Measurements from ENCODE around the gene RNF41. TPM values are rescaled to one million over a fixed set of nuclear protein-coding genes. Genes with fewer than 3 reads are reported as not detected.
A peak's percentile ranks its signal among the peaks of the same experiment; 100 is the strongest.

RNF41 gene
- total RNA-seq, 5 donors from 2014 or later (not counting 1 experiment from before 2014, with no cell fraction given), result 26.3 to 43.1 (median 39.4) TPM

GRCh38 chr12:56229916-56230431 is 8.3 kb upstream of the RNF41 start, which contains the start of gene SLC39A5:
SLC39A5 (plus strand) TSS chr12:56230051; CDS start chr12:56231275, 1,224 bp downstream.
- no peak within 1 kb of the TSS for H3K27ac Mint-ChIP-seq
- H3K9me3 Mint-ChIP-seq, result no peaks in the 10 kb centered on the region
- DNase-seq (no peak), ATAC-seq (replicated peaks in 1 of 4) (no peak)
- Histone ChIP-seq H3K27me3 (replicated peaks in 1 of 2; ENCODE audit: control insufficient read depth in 2 of 2, extremely low read depth in 1 of 2, insufficient read depth in 2 of 2, low read length in 1 of 2) (no peaks in the 10 kb centered on the region), H3K27ac (ENCODE audit: low read length) (no peak within 1 kb of the TSS), H3K4me1 (ENCODE audit: control insufficient read depth in 1 of 2, extremely low read depth in 1 of 2, insufficient read depth in 2 of 2, low read length in 2 of 2) (peaks cover 0 to 4% of the 10 kb centered on the region in 2 experiments), H3K4me3 (ENCODE audit: control insufficient read depth in 1 of 2, extremely low read depth in 1 of 2, low read length in 1 of 2) (no peak within 1 kb of the TSS), H3K36me3 (ENCODE audit: control insufficient read depth in 2 of 2, extremely low read depth in 1 of 2, insufficient read depth in 1 of 2, low read length in 1 of 2) (peaks cover 0 to 4% of the 10 kb centered on the region in 2 donors), H3K9me3 (no peaks in the 10 kb centered on the region)
- ChIA-PET POLR2A (interaction anchor here in 1 of 2 donors (0.6 to 0.7 kb wide), 2 partner anchors 8 to 473 kb away, joined by 5 to 9 read pairs; no protein-coding TSS in a partner anchor), CTCF (no interaction called here)
- H3K4me3 Mint-ChIP-seq, result no peak within 1 kb of the TSS
- no peaks in the 10 kb centered on the region for H3K27me3 Mint-ChIP-seq
- 67% methylated on average over 1 of the region's 4 CpGs for WGBS (ENCODE audit: insufficient coverage)
- peaks cover 5 to 7% (median 7%) of the 10 kb centered on the region in 3 donors for H3K4me1 Mint-ChIP-seq
- peaks cover 2% of the 10 kb centered on the region for H3K36me3 Mint-ChIP-seq

GRCh38 chr12:56229082-56229481 is 7.4 kb upstream of the RNF41 start:
- no peaks in the 10 kb centered on the region for H3K9me3 ChIP-seq
- POLR2A ChIA-PET, result no interaction called here
- Mint-ChIP-seq H3K4me1 (peaks cover 11 to 13% (median 13%) of the 10 kb centered on the region in 3 donors), H3K27ac (no peak overlapping the region), H3K36me3 (peaks cover 2% of the 10 kb centered on the region), H3K4me3 (no peak overlapping the region), H3K27me3 (no peaks in the 10 kb centered on the region), H3K9me3 (no peaks in the 10 kb centered on the region)
- H3K4me3 ChIP-seq (ENCODE audit: control insufficient read depth in 1 of 2, extremely low read depth in 1 of 2, low read length in 1 of 2), result no peak overlapping the region
- DNase-seq, result no peak
- CTCF ChIA-PET, result no interaction called here
- H3K27ac ChIP-seq (ENCODE audit: low read length), result no peak overlapping the region
- 100% methylated on average over 2 of the region's 7 CpGs for WGBS (ENCODE audit: insufficient coverage)
- ATAC-seq (replicated peaks in 1 of 4), result no peak
- H3K4me1 ChIP-seq (ENCODE audit: control insufficient read depth in 1 of 2, extremely low read depth in 1 of 2, insufficient read depth in 2 of 2, low read length in 2 of 2), result peaks cover 3 to 13% of the 10 kb centered on the region in 2 experiments
- H3K36me3 ChIP-seq (ENCODE audit: control insufficient read depth in 2 of 2, extremely low read depth in 1 of 2, insufficient read depth in 1 of 2, low read length in 1 of 2), result peaks cover 0 to 4% of the 10 kb centered on the region in 2 donors
- H3K27me3 ChIP-seq (replicated peaks in 1 of 2; ENCODE audit: control insufficient read depth in 2 of 2, extremely low read depth in 1 of 2, insufficient read depth in 2 of 2, low read length in 1 of 2), result no peaks in the 10 kb centered on the region

- Mint-ChIP-seq H3K4me1 (peaks cover 45 to 49% (median 46%) of the 10 kb centered on the region in 3 donors), H3K36me3 (peaks cover 2% of the 10 kb centered on the region), H3K4me3 (peak overlapping the region; percentile 81 to 98 (median 98)), H3K9me3 (no peaks in the 10 kb centered on the region), H3K27me3 (no peaks in the 10 kb centered on the region), H3K27ac (peak overlapping the region; percentile 69 to 88)
- Histone ChIP-seq H3K27ac (ENCODE audit: low read length) (peak overlapping the region; percentile 85), H3K4me3 (ENCODE audit: control insufficient read depth in 1 of 2, extremely low read depth in 1 of 2, low read length in 1 of 2) (peak overlapping the region in 1 of 2 donors; percentile 58), H3K9me3 (no peaks in the 10 kb centered on the region), H3K36me3 (ENCODE audit: control insufficient read depth in 2 of 2, extremely low read depth in 1 of 2, insufficient read depth in 1 of 2, low read length in 1 of 2) (peaks cover 0 to 4% of the 10 kb centered on the region in 2 donors), H3K27me3 (replicated peaks in 1 of 2; ENCODE audit: control insufficient read depth in 2 of 2, extremely low read depth in 1 of 2, insufficient read depth in 2 of 2, low read length in 1 of 2) (no peaks in the 10 kb centered on the region), H3K4me1 (ENCODE audit: control insufficient read depth in 1 of 2, extremely low read depth in 1 of 2, insufficient read depth in 2 of 2, low read length in 2 of 2) (peaks cover 18 to 49% of the 10 kb centered on the region in 2 experiments)
- ATAC-seq (replicated peaks in 1 of 4) (no peak), DNase-seq (no peak)
- WGBS (ENCODE audit: insufficient coverage), result 68% methylated on average over 4 of the region's 11 CpGs
- ChIA-PET POLR2A (no interaction called here), CTCF (interaction anchor here in 1 of 2 donors (1.4 kb wide), 1 partner anchor 18 kb away, joined by 4 read pairs; no protein-coding TSS in a partner anchor)
Observed at GRCh38 chr12:56224954-56225353, 3.2 kb upstream of the RNF41 start.

GRCh38 chr12:56224102-56224701 is 2.5 kb upstream of the RNF41 start, which contains the start of gene NABP2:
NABP2 (plus strand) TSS chr12:56224342; CDS start chr12:56224857, 515 bp downstream.
- no peaks in the 10 kb centered on the region for H3K9me3 ChIP-seq
- ATAC-seq (replicated peaks in 1 of 4), result peak; percentile 71 to 82 (median 77)

GRCh38 chr12:56223571-56224101 is 1.9 kb upstream of the RNF41 start:
- Histone ChIP-seq H3K36me3 (ENCODE audit: control insufficient read depth in 2 of 2, extremely low read depth in 1 of 2, insufficient read depth in 1 of 2, low read length in 1 of 2) (peaks cover 0 to 2% of the 10 kb centered on the region in 2 donors), H3K4me1 (ENCODE audit: control insufficient read depth in 1 of 2, extremely low read depth in 1 of 2, insufficient read depth in 2 of 2, low read length in 2 of 2) (peaks cover 18 to 54% of the 10 kb centered on the region in 2 experiments), H3K4me3 (ENCODE audit: control insufficient read depth in 1 of 2, extremely low read depth in 1 of 2, low read length in 1 of 2) (peak overlapping the region; percentile 58 to 75), H3K27me3 (replicated peaks in 1 of 2; ENCODE audit: control insufficient read depth in 2 of 2, extremely low read depth in 1 of 2, insufficient read depth in 2 of 2, low read length in 1 of 2) (no peaks in the 10 kb centered on the region), H3K27ac (ENCODE audit: low read length) (peak overlapping the region; percentile 85), H3K9me3 (no peaks in the 10 kb centered on the region)
- peak overlapping the region; percentile 81 to 98 (median 98) for H3K4me3 Mint-ChIP-seq
- DNase-seq, result peak in 1 of 35 experiments; percentile 23
- 26% methylated on average over 6 of the region's 15 CpGs for whole genome bisulfite sequencing (ENCODE audit: insufficient coverage)
- peaks cover 45 to 52% (median 49%) of the 10 kb centered on the region in 3 donors for H3K4me1 Mint-ChIP-seq
- H3K9me3 Mint-ChIP-seq, result no peaks in the 10 kb centered on the region
- H3K27me3 Mint-ChIP-seq, result no peaks in the 10 kb centered on the region
- POLR2A ChIA-PET, result interaction anchor here in 1 of 2 donors (0.6 kb wide), 1 partner anchor 28 kb away, joined by 3 read pairs; no protein-coding TSS in a partner anchor
- peaks cover 2% of the 10 kb centered on the region for H3K36me3 Mint-ChIP-seq
- no peak for ATAC-seq (replicated peaks in 1 of 4)
- CTCF ChIA-PET, result interaction anchor here in 1 of 2 donors (2.9 kb wide), 1 partner anchor 18 kb away, joined by 21 read pairs; no protein-coding TSS in a partner anchor
- H3K27ac Mint-ChIP-seq, result peak overlapping the region; percentile 87 to 98

More at GRCh38 chr12:56224102-56224701, 2.5 kb upstream of the RNF41 start, which contains the start of gene NABP2:
- H3K36me3 Mint-ChIP-seq, result peaks cover 2% of the 10 kb centered on the region
- no peaks in the 10 kb centered on the region for H3K27me3 Mint-ChIP-seq
- POLR2A ChIA-PET, result no interaction called here
- peaks cover 45 to 52% (median 49%) of the 10 kb centered on the region in 3 donors for H3K4me1 Mint-ChIP-seq
- H3K27ac Mint-ChIP-seq, result peak within 1 kb of the TSS; percentile 87 to 98
- Histone ChIP-seq H3K4me1 (ENCODE audit: control insufficient read depth in 1 of 2, extremely low read depth in 1 of 2, insufficient read depth in 2 of 2, low read length in 2 of 2) (peaks cover 18 to 54% of the 10 kb centered on the region in 2 experiments), H3K27ac (ENCODE audit: low read length) (peak within 1 kb of the TSS; percentile 85), H3K4me3 (ENCODE audit: control insufficient read depth in 1 of 2, extremely low read depth in 1 of 2, low read length in 1 of 2) (peak within 1 kb of the TSS; percentile 58 to 75), H3K36me3 (ENCODE audit: control insufficient read depth in 2 of 2, extremely low read depth in 1 of 2, insufficient read depth in 1 of 2, low read length in 1 of 2) (peaks cover 0 to 4% of the 10 kb centered on the region in 2 donors), H3K27me3 (replicated peaks in 1 of 2; ENCODE audit: control insufficient read depth in 2 of 2, extremely low read depth in 1 of 2, insufficient read depth in 2 of 2, low read length in 1 of 2) (no peaks in the 10 kb centered on the region)
- DNase-seq, result peak; percentile 68 to 95 (median 82)
- WGBS (ENCODE audit: insufficient coverage), result 1% methylated on average over 32 of the region's 41 CpGs
- CTCF ChIA-PET, result no interaction called here
- H3K9me3 Mint-ChIP-seq, result no peaks in the 10 kb centered on the region
- peak within 1 kb of the TSS; percentile 81 to 98 (median 98) for H3K4me3 Mint-ChIP-seq

- Histone ChIP-seq H3K27me3 (replicated peaks in 1 of 2; ENCODE audit: control insufficient read depth in 2 of 2, extremely low read depth in 1 of 2, insufficient read depth in 2 of 2, low read length in 1 of 2) (no peaks in the 10 kb centered on the region), H3K4me3 (ENCODE audit: control insufficient read depth in 1 of 2, extremely low read depth in 1 of 2, low read length in 1 of 2) (peak overlapping the region; percentile 98), H3K27ac (ENCODE audit: low read length) (peak overlapping the region; percentile 94), H3K9me3 (no peaks in the 10 kb centered on the region), H3K36me3 (ENCODE audit: control insufficient read depth in 2 of 2, extremely low read depth in 1 of 2, insufficient read depth in 1 of 2, low read length in 1 of 2) (peaks cover 0 to 2% of the 10 kb centered on the region in 2 donors), H3K4me1 (ENCODE audit: control insufficient read depth in 1 of 2, extremely low read depth in 1 of 2, insufficient read depth in 2 of 2, low read length in 2 of 2) (peaks cover 18 to 54% of the 10 kb centered on the region in 2 experiments)
- WGBS (ENCODE audit: insufficient coverage), result no CpG with 5 or more reads among the region's 4 CpGs
- no peak for ATAC-seq (replicated peaks in 1 of 4)
- DNase-seq, result no peak
- Mint-ChIP-seq H3K27me3 (no peaks in the 10 kb centered on the region), H3K36me3 (peaks cover 2% of the 10 kb centered on the region), H3K27ac (peak overlapping the region; percentile 98 to 99), H3K9me3 (no peaks in the 10 kb centered on the region), H3K4me3 (peak overlapping the region; percentile 98 to 100 (median 98)), H3K4me1 (peaks cover 45 to 52% (median 49%) of the 10 kb centered on the region in 3 donors)
- POLR2A ChIA-PET, result interaction anchor here (0.6 to 1.7 kb wide), 5 partner anchors 8 to 196 kb away, joined by 4 to 10 read pairs (median 5); partner anchors contain the start of genes ESYT1 (in 1 of the 2), SMARCC2 (in 1 of the 2) and ZC3H10 (in 1 of the 2)
- CTCF ChIA-PET, result interaction anchor here (0.5 to 3.0 kb wide), 32 partner anchors 8 to 484 kb away, joined by 3 to 36 read pairs (median 4); partner anchors contain the start of genes SMARCC2 (in 2 of the 2), ANKRD52 (in 1 of the 2), COQ10A (in 1 of the 2) and CS (in 1 of the 2)
Observed at GRCh38 chr12:56222531-56222895, 791 bp upstream of the RNF41 start.

Data from T-cell (primary cell).